A673 (cell line): ENCODE measurements around the gene PPFIBP1.

ENCODE experiments used
- EZH2 ChIP-seq: fragments of 200-600 bp; sonication (generic); IDR thresholded peaks from 2 replicates; pipeline ENCODE4 v1.6.1; 2017; ENCODE audit warnings: borderline replicate concordance, low read depth, mild to moderate bottlenecking, mixed read lengths, antibody characterized with exemption, low read length; ENCODE audit not compliant: poor library complexity, severe bottlenecking
- TF ChIP-seq, protein P1 (sequence below): fragments of 300-800, 200-600 bp; sonication (generic); conservative IDR thresholded peaks from 2 replicates; pipeline ENCODE4 v1.5.1; 2017; ENCODE audit warnings: low read depth, mild to moderate bottlenecking, antibody characterized with exemption, low read length, moderate library complexity, mixed read lengths

DNA sequence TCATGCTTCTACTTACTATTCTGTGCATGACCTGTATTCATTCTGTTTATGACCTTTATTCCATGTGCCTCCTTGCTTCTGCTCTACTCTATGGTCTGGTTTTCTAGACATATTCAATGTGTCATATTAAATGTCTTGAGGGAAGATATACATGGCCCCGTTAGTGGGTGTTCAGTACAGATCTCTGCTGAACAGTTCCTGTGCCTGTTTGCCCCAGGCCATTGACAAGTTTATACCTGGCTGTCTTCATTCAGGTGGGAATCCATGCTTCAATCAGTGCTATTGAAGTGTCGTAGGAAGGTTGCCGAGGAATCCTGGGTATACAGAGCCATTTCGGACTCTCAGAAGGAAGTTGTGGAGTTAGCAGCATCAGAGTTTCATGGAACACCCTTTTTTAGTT lies 7.4 kb upstream of the PPFIBP1 start:
- TF ChIP-seq, protein P1, sequence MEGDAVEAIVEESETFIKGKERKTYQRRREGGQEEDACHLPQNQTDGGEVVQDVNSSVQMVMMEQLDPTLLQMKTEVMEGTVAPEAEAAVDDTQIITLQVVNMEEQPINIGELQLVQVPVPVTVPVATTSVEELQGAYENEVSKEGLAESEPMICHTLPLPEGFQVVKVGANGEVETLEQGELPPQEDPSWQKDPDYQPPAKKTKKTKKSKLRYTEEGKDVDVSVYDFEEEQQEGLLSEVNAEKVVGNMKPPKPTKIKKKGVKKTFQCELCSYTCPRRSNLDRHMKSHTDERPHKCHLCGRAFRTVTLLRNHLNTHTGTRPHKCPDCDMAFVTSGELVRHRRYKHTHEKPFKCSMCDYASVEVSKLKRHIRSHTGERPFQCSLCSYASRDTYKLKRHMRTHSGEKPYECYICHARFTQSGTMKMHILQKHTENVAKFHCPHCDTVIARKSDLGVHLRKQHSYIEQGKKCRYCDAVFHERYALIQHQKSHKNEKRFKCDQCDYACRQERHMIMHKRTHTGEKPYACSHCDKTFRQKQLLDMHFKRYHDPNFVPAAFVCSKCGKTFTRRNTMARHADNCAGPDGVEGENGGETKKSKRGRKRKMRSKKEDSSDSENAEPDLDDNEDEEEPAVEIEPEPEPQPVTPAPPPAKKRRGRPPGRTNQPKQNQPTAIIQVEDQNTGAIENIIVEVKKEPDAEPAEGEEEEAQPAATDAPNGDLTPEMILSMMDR = no peak
- no peak for TF ChIP-seq EZH2
